IPS-NIHi7 (cell line): ENCODE results near the gene EIF6.
"Not testable (repeated sequence)": the region's sequence is repeated elsewhere in the genome, so short reads cannot be mapped to it uniquely, and the experiment has no call there.

Experiments used
- DNase-seq: peaks from one replicate; pipeline ENCODE4 v3.0.0; 2012; ENCODE audit warnings: mixed read lengths; ENCODE audit errors: extremely low spot score

EIF6 gene

DNA sequence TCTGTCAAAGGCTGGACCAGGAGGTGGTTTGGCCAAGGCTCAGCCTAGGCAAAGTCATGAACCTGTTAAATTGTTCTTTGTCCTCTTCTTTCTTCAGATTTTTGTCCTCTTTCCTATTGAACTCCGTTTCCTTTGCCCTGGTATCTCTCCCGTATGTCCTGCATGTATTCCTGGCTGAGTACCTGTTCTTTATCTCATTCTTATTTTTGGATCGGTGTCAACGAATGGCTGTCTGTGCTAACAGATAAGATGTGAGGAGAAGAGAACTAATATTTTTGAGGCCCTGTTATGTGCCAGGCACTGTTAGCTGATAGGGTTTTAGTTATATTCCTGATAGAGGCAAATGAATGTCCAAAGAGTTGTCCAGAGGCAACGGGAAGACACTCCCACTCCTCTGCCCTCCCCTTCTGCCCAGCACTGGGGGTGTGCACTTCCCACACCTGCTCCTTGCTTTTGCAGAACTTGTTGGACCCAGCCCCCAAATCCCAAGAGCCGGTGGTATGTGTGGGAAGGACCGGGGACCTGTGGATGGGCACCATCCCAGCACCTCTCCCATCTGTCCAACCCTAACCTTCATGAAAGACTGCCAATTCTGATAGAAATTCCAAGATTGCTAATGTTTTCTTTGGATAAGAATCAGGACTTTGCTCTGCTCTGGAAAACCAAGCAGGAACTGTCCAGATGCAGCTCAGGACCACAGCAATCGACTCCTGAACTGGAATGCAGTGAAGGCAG, 27.2 kb downstream of the EIF6 start:
- no peak for DNase-seq

DNA sequence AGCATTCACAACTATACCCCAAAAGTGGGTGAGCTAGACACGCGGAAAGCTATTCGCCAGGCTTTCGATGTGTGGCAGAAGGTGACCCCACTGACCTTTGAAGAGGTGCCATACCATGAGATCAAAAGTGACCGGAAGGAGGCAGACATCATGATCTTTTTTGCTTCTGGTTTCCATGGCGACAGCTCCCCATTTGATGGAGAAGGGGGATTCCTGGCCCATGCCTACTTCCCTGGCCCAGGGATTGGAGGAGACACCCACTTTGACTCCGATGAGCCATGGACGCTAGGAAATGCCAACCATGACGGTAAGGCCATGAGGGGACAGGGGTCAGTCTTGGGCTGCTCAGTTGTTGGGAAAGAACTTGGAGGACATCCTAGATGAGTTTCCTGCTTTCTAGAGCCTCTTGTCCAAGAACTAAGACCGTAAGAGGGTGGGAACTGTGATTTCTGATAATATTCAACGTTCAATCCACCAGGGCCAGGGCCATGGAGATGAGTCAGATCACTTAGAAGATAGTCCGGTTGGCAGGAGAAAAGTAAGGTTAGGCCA, 30.0 kb downstream of the EIF6 start:
- DNase-seq, result no peak

DNA sequence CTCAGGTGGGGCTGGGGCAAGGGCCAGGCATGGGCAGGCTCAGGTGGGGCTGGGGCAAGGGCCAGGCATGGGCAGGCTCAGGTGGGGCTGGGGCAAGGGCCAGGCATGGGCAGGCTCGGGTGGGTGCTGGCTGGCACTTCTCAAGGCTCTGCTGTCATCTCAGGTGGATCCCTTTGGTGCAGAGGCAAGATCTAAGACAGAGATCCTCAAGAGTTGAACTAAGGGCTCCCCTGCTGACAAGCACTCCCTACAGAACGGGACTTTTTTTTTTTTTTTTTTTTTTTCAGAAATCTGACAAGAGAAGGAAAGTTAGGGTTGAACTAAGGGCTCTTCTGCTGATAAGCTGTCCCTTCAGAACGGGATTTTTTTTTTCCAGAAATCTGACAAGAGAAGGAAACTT, 31.6 kb downstream of the EIF6 start:
- no peak for DNase-seq

DNA sequence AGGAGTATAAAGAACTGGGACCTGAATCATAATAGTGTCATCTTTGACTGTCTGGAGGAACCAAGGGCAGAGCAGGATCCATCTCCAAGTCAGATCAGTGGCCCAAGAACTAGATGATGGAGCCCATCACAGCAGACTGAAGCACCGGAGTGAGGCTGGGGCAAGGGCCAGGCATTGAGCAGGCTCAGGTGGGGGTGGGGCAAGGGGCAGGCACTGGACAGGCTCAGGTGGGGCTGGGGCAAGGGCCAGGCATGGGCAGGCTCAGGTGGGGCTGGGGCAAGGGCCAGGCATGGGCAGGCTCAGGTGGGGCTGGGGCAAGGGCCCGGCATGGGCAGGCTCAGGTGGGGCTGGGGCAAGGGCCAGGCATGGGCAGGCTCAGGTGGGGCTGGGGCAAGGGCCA, 32.0 kb downstream of the EIF6 start:
- not testable (repeated sequence) for DNase-seq

DNA sequence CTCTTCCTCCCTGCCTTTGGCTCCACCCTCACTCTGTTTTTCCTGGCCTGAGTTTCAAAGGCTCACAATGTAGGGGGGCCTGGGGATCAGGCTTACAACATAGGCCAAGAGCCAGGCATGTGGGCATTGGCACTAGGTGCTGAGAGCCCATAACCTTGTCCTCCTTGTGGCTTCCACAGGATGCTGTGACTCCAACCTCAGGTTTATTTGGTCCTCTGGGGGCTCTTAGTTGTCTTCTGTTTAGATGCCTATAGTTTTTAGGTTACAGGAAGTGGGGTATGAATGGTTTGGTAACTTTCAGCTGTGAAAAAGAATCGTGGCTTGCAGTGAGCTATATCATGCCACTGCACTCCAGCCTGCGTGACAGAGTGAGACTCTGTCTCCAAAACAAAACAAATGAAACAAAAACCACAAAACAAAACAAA, 32.5 kb downstream of the EIF6 start:
- no peak for DNase-seq

DNA sequence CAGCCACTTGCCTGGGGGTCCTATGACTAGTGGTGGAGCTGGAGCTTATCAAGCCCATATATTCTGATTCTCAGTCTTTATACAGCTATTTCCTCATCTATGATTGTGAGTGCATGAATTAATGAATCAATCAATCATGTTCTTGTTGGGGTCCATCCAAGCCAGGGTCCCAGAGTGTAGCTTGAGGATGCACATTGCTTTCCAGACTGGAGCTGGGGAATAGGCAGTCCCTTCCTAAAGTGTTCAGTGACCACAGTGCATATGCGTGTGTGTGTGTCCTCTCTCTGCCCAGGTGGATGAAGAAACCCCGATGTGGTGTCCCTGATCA, 33.0 kb downstream of the EIF6 start:
- no peak for DNase-seq

DNA sequence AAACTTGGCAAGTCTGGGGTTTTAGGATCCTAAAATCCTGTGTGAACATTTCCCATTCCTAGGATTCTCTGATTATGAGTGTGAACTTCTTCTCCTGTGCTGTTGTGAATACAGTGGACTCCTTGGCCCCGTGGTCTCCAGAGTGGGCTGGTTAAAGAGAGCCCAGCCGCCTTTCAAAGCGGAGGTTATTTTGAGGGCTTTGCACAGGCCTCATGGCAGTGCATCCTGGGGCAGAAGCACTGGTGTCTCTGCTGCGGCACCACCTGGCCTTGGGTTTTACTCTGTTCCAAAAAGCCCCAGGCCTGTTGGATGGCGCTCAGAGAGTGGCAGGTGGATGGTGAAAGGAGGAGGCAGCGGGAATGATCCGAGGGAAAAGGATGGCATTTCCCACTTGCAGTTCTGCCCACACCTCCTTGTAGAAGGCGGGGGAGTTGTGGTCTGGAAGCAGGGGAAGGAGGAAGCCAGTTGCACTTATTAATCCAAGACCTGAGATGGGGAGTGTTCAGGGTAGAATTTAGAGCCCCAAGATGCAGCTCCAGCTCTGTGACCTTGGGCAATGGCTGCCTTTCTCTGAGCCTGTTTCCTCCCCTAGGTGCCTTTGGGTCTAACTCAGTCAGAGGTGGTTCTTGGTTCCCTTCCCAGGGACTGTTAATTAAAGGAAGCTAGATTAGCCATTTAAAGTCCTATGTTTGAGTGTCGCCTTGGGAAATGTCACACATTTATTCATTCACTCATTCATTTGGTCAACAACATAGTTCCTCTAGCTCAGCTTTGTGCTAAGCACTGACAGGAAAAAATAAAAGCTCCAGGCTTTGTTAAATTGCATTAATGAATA, 35.7 kb downstream of the EIF6 start:
- DNase-seq, result no peak

DNA sequence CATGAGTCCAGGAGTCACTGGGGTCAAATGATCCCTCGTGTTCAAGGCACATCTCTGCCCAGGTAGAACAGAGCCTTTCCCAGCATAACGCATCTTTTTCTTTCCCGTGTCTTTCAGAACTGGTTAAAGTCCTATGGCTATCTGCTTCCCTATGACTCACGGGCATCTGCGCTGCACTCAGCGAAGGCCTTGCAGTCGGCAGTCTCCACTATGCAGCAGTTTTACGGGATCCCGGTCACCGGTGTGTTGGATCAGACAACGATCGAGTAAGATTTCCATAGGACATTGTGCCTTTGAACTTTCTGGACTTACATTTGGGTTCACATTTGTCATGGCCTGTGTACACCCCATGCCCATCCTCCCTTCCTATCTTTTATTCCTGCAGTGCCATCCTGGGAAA, 37.8 kb downstream of the EIF6 start:
- no peak for DNase-seq

DNA sequence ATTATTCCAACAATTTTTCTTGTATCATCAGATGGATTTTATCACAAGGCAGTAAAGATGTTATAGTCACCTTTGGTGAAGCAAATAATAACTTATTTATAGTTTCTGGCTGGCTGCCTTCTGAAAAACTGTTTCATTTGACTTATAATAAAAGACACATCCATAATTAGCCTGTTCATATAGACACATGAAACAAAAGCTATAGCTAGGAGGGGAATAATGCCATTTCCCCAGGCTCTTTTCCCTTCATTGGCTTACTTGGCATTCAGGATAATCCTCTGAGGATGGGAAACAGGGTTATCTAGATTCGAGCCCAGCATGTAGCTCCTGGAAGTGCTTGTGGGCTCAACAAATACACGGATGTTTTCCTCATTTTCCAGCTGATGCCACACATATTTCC, 40.6 kb downstream of the EIF6 start:
- no peak for DNase-seq

DNA sequence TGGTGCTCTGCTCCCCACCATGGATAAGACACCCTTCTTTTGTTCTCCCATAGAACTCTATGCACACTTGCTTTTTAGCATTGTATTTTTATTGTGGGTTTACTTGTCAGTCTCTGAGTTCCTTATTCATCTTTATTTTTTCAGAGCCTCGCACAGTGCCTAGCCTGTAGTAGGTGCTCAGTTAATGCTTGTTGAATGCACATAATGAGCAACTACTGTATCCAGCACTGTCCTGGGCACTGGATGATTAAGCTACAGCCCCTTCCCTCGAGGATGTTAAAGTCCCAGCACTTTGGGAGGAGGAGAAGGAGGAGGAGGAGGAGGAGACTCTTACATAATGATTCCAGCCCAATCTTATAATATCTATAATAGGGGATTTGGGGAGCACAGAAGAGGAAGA, 41.3 kb downstream of the EIF6 start:
- no peak for DNase-seq

DNA sequence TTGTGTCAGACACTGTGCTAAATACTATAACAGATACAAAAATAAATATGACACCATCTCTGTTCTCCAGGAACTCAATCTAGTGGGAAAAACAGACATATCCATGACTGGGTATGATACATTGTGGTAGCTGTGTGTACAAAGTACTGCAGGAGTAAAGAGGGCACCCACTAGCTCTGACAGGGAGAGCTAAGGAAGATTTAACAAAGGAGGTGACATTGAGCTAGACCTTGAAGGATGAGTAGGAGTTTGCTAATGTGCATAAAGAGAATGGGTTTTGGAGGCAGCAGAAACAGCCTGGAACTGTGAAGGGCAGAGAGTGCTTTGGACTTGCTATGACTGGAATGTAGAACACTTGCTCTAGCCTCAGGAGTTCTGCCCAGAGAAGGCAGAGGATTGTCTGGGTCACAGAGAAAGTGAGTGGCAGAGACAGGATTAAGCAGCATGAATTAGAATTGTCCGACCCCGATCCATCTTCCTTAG, 43.7 kb downstream of the EIF6 start:
- DNase-seq, result no peak

DNA sequence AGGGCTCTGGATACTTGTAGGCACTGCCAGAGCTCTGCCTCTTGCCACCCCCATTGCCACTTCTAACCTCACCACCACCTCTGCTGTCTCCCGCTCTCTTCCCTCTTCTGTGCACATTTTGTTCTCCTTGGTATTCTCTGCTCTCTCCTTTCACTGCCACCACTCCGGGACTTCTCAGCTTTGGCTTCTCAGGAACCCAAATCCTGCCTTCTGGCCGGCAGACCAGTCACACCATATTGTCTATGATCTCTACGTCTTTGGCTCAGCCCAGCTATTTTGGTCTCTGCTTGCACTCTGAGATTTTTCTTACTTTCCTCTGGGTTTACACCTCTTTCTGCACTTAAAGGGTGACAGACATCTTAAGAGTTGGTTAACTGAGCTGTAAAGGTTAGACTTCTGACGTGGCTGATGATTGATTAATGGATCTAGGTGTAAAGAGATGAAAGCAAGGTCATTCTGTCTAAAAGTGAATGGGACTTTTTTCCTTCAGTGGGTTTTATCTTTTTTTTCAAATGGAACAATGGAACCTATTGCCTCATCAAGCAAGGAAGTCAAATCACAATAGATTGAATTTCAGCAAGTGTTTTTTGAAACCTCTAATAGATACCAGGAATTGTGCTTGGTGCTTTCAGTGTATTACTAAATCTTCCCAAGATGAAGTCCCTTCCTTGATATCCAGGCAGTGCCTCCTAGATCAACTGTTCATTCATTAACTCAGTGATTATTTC, 44.3 kb downstream of the EIF6 start:
- no peak for DNase-seq

DNA sequence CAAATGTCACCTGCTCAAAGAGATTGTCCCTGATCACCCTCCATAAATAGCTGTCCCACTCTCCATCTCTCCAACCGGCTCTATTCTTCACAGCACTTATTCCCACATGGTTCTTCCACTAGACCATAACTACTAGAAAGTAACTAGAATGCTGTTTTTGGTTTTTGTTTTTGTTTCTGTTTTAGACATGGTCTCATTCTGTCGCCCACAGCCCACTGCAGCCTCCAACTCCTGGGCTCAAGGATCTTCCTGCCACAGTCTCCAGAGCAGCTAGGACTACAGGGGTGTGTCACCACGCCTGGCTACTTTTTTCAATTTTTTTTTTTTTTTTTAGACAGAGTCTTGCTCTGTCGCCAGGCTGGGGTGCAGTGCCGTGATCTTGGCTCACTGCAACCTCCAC, 45.8 kb downstream of the EIF6 start:
- no peak for DNase-seq

DNA sequence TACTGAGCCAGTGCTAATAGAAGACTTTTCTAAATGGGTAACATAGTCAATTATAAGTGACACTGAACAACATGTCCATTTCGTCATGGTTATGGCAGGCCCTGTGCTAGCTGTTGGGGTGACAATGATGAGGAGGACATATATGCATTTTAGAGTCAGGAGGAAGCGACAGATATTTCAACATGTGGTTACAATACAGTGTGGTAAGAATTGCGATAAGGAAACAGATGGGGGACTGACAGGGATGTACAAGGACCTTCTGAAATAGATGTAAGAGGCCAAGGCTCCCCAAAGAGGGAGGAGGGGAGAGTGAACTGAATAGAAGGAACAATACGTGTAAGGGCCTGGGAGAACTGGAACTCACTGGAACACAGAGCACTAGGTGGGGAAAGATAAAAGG, 46.4 kb downstream of the EIF6 start:
- DNase-seq, result no peak

DNA sequence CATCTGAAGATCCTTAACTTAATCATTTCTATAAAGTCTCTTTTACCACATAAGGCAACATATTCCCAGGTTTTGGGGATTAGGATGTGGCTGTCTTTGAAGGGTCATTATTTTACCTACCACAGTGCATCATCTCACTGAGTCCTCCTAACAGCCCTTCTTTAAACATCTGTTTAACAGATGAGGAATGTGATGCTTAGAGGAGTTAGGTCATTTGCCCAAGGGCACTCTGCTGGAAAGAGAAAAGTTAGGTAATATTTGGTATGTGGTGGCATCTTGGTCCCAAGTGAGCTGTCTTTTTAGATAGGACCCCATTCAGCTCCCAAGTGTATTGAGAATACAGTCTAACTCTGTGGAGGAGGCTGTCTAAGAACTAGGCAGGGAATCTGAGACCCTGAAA, 47.1 kb downstream of the EIF6 start:
- no peak for DNase-seq

DNA sequence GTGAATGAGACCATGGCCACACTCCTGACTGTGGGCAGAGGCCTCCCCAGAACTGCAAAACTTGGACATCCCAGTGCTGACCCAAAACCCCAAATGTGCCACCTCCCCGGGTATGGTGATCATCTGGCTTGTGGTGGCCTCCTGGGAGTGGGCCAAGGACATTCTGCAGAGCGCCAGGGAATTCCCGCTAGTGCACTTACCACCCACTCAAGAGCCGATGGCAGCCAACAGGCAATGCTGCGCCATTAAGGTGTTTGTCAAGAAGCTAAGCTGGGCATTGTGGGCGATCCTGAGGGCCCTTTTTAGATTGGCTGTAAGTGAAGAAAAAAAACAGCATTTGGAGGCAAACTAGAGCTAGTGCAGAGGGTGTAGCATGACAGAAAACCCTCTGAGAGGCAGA, 48.7 kb downstream of the EIF6 start:
- DNase-seq, result no peak

DNA sequence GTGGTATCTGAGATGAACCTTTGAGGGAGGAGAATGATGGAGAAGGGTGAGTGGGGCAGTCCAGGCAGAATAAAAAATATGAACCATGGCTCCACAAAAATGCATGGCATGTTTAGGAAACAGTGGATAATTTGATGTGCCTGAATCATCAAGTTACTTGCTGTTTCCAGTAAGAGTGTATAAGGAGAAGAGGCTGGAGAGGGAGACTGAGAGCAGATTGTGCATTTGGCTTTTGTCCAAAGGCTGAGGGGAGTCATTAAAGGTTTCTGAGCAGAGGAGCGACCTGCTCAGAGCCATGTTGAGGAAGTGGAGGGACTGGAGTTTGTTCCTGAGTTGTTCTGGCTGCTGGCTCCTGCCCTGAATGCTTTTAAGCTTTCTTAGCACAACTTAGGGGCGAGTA, 52.0 kb downstream of the EIF6 start:
- DNase-seq, result no peak
